Subcutaneous preadipocyte (primary cell): ENCODE measurements around the gene PCDHB16. TPM values are rescaled to one million over a fixed set of nuclear protein-coding genes. Genes with fewer than 3 reads are reported as not detected.

Experiments
- total RNA-seq: library from RNA; depleted of rRNA; stranded (reverse); fragments of >200 nt; gene quantifications from 2 replicates; pipeline ENCODE4 v1.2.3, GENCODE V29; 2012

The PCDHB16 gene
- 0.20 and 0.37 TPM in 2 replicates for total RNA-seq

GRCh38 chr5:141182248-141182647, at the start of gene PCDHB16:
Gene PCDHB16, plus strand, starts transcription at chr5:141182387. Its CDS starts 173 bp downstream, at chr5:141182560.

GRCh38 chr5:141135030-141135717, 47.0 kb upstream of the PCDHB16 start, which contains the start of gene PCDHB5:
Gene PCDHB5, plus strand, starts transcription at chr5:141135206. Its CDS starts 229 bp downstream, at chr5:141135435.

GRCh38 chr5:141149812-141150211, 32.4 kb upstream of the PCDHB16 start, which contains the start of gene PCDHB6:
Gene PCDHB6, plus strand, starts transcription at chr5:141150057. Its CDS starts 201 bp downstream, at chr5:141150258.

GRCh38 chr5:141172381-141173204, 9.6 kb upstream of the PCDHB16 start, which contains the start of gene PCDHB7:
Gene PCDHB7, plus strand, starts transcription at chr5:141172644. Its CDS starts 192 bp downstream, at chr5:141172836.

GRCh38 chr5:141177577-141178191, 4.5 kb upstream of the PCDHB16 start, which contains the start of gene PCDHB8:
Gene PCDHB8, plus strand, starts transcription at chr5:141177790. Its CDS starts 245 bp downstream, at chr5:141178035.

GRCh38 chr5:141186897-141187512, 4.8 kb downstream of the PCDHB16 start, which contains the start of gene PCDHB9:
Gene PCDHB9, plus strand, starts transcription at chr5:141187161. Its CDS starts 158 bp downstream, at chr5:141187319.

GRCh38 chr5:141192110-141192725, 10.0 kb downstream of the PCDHB16 start, which contains the start of gene PCDHB10:
Gene PCDHB10, plus strand, starts transcription at chr5:141192353. Its CDS starts 200 bp downstream, at chr5:141192553.

GRCh38 chr5:141199359-141200235, 17.4 kb downstream of the PCDHB16 start, which contains the start of gene PCDHB11:
Gene PCDHB11, plus strand, starts transcription at chr5:141199627. Its CDS starts 148 bp downstream, at chr5:141199775.

GRCh38 chr5:141208478-141208877, 26.3 kb downstream of the PCDHB16 start, which contains the start of gene PCDHB12:
Gene PCDHB12, plus strand, starts transcription at chr5:141208719. Its CDS starts 189 bp downstream, at chr5:141208908.

GRCh38 chr5:141213656-141214339, 31.6 kb downstream of the PCDHB16 start, which contains the start of gene PCDHB13:
Gene PCDHB13, plus strand, starts transcription at chr5:141213919. Its CDS starts 205 bp downstream, at chr5:141214124.

GRCh38 chr5:141223112-141223783, 41.1 kb downstream of the PCDHB16 start, which contains the start of gene PCDHB14:
Gene PCDHB14, plus strand, starts transcription at chr5:141223343. Its CDS starts 163 bp downstream, at chr5:141223506.

Other genes starting within 250 kb of the PCDHB16 start
- gene PCDHAC2, start 215.9 kb upstream of the PCDHB16 start, total RNA-seq = under 0.01 and 0.37 TPM in 2 replicates
- gene PCDHB1, start 131.0 kb upstream of the PCDHB16 start, total RNA-seq = not detected in 2 replicates
- 0.59 and 1.5 TPM in 2 replicates for gene PCDHB2, start 87.8 kb upstream of the PCDHB16 start, total RNA-seq
- gene PCDHB3, start 81.9 kb upstream of the PCDHB16 start, total RNA-seq = 0.20 and 0.73 TPM in 2 replicates
- 0.37 TPM in 1 of 2 replicates, not detected in the other for gene PCDHB4, start 60.6 kb upstream of the PCDHB16 start, total RNA-seq
- under 0.01 and 0.20 TPM in 2 replicates for gene PCDHB5, start 47.2 kb upstream of the PCDHB16 start, total RNA-seq
- under 0.01 TPM in 2 replicates for gene PCDHB6, start 32.3 kb upstream of the PCDHB16 start, total RNA-seq
- 0.37 TPM in 1 of 2 replicates, not detected in the other for gene PCDHB7, start 9.7 kb upstream of the PCDHB16 start, total RNA-seq
- gene PCDHB8, start 4.6 kb upstream of the PCDHB16 start, total RNA-seq = under 0.01 TPM in 2 replicates
- under 0.01 TPM in 2 replicates for gene PCDHB9, start 4.8 kb downstream of the PCDHB16 start, total RNA-seq
- gene PCDHB10, start 10.0 kb downstream of the PCDHB16 start, total RNA-seq = under 0.01 TPM in 2 replicates
- 0.37 TPM in 1 of 2 replicates, not detected in the other for gene PCDHB11, start 17.2 kb downstream of the PCDHB16 start, total RNA-seq
- not detected in 2 replicates for gene PCDHB12, start 26.3 kb downstream of the PCDHB16 start, total RNA-seq
- gene PCDHB13, start 31.5 kb downstream of the PCDHB16 start, total RNA-seq = under 0.01 TPM in 2 replicates
- gene PCDHB14, start 41.0 kb downstream of the PCDHB16 start, total RNA-seq = under 0.01 and 0.20 TPM in 2 replicates
- gene PCDHB15, start 63.0 kb downstream of the PCDHB16 start, total RNA-seq = under 0.01 TPM in 1 of 2 replicates, not detected in the other
- gene SLC25A2, start 121.7 kb downstream of the PCDHB16 start, total RNA-seq = 0.37 and 0.39 TPM in 2 replicates
- 33.1 and 40.5 TPM in 2 replicates for gene TAF7, start 138.4 kb downstream of the PCDHB16 start, total RNA-seq
- 0.37 and 0.59 TPM in 2 replicates for gene PCDHGA1, start 148.1 kb downstream of the PCDHB16 start, total RNA-seq
- gene PCDHGA2, start 156.4 kb downstream of the PCDHB16 start, total RNA-seq = 1.4 and 1.5 TPM in 2 replicates
- gene PCDHGA3, start 161.4 kb downstream of the PCDHB16 start, total RNA-seq = 0.73 and 1.2 TPM in 2 replicates
- 0.73 and 1.2 TPM in 2 replicates for gene PCDHGB1, start 167.7 kb downstream of the PCDHB16 start, total RNA-seq
- 1.5 and 3.5 TPM in 2 replicates for gene PCDHGA4, start 172.6 kb downstream of the PCDHB16 start, total RNA-seq
- gene PCDHGB2, start 177.6 kb downstream of the PCDHB16 start, total RNA-seq = 1.1 and 2.0 TPM in 2 replicates
- 0.73 and 1.2 TPM in 2 replicates for gene PCDHGA5, start 181.8 kb downstream of the PCDHB16 start, total RNA-seq
- gene PCDHGB3, start 187.9 kb downstream of the PCDHB16 start, total RNA-seq = 2.2 and 2.9 TPM in 2 replicates
- gene PCDHGA6, start 191.5 kb downstream of the PCDHB16 start, total RNA-seq = 2.2 and 2.9 TPM in 2 replicates
- gene PCDHGA7, start 200.4 kb downstream of the PCDHB16 start, total RNA-seq = 1.8 and 2.5 TPM in 2 replicates
- gene PCDHGB4, start 205.3 kb downstream of the PCDHB16 start, total RNA-seq = 5.9 and 8.8 TPM in 2 replicates
- gene PCDHGA8, start 210.2 kb downstream of the PCDHB16 start, total RNA-seq = 1.5 and 1.8 TPM in 2 replicates
- 8.8 and 12.1 TPM in 2 replicates for gene PCDHGB5, start 215.6 kb downstream of the PCDHB16 start, total RNA-seq
- 2.9 and 4.3 TPM in 2 replicates for gene PCDHGA9, start 220.4 kb downstream of the PCDHB16 start, total RNA-seq
- 2.5 and 2.6 TPM in 2 replicates for gene PCDHGB6, start 225.6 kb downstream of the PCDHB16 start, total RNA-seq
- gene PCDHGA10, start 230.6 kb downstream of the PCDHB16 start, total RNA-seq = 6.8 and 7.7 TPM in 2 replicates
- 5.9 and 6.6 TPM in 2 replicates for gene PCDHGB7, start 235.3 kb downstream of the PCDHB16 start, total RNA-seq
- gene PCDHGA11, start 238.7 kb downstream of the PCDHB16 start, total RNA-seq = 11.8 and 13.9 TPM in 2 replicates
- gene PCDHGA12, start 248.1 kb downstream of the PCDHB16 start, total RNA-seq = 19.2 and 22.4 TPM in 2 replicates